Choroid plexus epithelial cell (primary cell): ENCODE results near the gene CD300LG.

Experiments
- DNase-seq: peaks from one replicate; pipeline ENCODE4 v3.0.0-alpha.2; 2010; ENCODE audit warnings: low read depth
- H3K4me3 ChIP-seq: 2 replicates; pipeline ENCODE4 v1.5.1; 2011; ENCODE audit warnings: low read depth, mild to moderate bottlenecking, control low read depth, low read length, moderate library complexity
- CTCF ChIP-seq: conservative IDR thresholded peaks from 2 replicates; pipeline ENCODE4 v1.5.1; 2011; ENCODE audit warnings: low read depth, mild to moderate bottlenecking, control low read depth, inconsistent platforms, low read length, moderate library complexity

Gene CD300LG

GRCh38 chr17:43814714-43815113 is 32.3 kb upstream of the CD300LG start:
- no peak for TF ChIP-seq CTCF
- no peak overlapping the region for H3K4me3 ChIP-seq
- DNase-seq = peak; percentile 91

DNA sequence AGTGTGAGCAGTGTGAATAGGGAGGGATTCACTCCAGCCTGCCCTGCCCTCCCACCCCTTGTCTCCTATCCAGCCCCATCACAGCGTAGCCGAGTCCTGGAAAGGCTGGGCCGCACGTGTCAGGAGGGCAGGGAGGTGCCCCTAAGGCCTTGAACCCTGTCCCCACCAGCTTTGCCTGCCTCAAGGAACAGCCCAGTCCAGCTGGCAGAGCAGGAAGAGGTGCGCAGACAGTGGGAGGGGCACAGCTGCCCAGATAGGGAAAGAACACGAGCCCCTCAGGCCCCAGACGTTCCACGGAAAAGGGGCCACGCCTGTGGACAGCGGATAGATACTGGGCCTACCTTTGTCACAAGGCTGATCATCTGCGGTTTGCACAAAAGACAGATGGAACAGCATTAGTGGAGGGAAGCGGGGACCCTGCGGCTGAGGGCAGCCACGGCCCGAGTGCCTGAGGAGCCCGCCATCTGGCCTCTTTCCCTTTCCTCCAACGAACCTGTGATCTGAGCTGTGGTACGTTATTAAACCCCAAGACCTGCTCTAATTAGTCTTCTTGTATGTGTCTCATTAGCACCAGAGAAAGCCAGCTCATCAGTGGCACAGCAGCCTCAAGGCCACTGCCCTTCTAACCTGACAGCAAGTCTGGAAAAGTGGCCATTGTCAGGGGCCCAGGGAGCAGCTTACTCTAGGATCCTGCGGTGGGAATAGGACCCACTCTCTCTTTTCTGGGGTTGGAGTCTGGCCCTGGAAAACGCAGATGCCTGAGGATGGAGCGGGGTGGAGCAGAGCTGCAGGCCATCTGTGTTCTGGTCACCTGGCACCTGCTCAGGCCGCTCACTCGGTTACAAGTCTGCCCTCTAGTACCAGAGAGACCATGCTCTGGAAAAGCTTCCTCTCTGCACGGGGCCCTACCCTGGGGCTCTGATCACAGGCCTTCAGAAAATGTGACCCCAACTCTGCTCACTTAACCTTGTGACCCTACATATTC is 30.3 kb upstream of the CD300LG start:
- no peak overlapping the region for H3K4me3 ChIP-seq
- no peak for TF ChIP-seq CTCF
- DNase-seq = no peak

DNA sequence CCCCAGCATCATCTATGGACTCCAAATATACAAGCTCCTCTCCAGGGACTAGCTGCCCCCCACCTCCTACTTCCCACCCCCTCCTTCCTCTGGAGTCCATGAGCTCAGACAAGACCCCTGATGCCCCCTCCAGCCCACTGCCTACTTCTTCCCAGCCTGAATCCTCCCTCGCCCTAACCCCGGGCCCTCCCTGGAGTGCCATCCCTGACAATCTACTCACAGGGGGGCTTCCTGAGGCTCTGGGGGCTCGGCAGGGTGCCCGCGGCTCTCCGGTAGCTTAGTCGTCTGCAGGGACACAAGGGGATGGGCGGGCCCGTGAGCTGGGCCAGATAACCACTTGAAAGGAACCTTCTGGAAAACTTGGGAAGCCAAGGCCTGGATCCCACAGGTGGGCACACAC is 29.1 kb upstream of the CD300LG start:
- DNase-seq = no peak
- no peak for TF ChIP-seq CTCF
- no peak overlapping the region for H3K4me3 ChIP-seq

DNA sequence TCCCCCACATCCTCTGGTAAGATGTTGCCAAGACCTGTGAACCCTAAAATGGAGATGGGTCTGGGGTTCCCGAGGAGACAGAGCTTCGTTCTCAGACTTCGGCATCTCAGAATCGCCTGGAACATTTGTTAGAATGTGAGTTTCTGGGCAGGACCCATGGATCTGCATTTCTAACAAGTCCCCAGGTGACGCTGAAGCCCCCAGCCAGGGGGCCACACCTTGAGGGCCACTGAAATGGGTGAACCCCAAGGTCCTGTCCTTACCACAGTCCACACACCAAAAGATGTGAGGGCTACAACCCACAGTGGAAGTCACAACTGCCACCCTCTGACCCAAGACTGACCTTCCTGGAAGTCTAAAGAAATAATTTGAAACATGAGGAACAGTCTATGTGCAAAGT is 28.0 kb upstream of the CD300LG start:
- DNase-seq = no peak
- no peak for TF ChIP-seq CTCF
- H3K4me3 ChIP-seq = no peak overlapping the region

DNA sequence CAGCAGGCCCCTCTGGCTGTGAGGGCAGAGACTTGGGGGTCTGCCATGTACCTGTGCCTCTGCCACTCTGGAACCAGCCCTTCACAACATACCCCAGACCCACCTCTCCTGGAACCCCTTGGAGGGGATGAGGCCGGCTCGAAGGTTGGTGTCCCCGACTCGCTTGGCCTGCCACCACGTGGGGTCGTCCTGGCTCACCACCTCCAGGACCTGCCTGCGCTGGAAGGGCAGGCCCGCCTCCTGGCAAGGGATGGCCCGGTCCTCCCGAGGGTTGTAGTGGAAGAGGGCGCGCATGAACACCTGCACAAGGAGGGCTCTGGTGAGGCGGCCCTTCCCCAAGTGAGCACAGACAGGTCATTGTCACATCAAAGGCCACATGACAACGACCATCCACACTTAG is 26.2 kb upstream of the CD300LG start:
- H3K4me3 ChIP-seq = no peak overlapping the region
- DNase-seq = no peak
- no peak for TF ChIP-seq CTCF

GRCh38 chr17:43822570-43823190 is 24.3 kb upstream of the CD300LG start:
- no peak for TF ChIP-seq CTCF
- DNase-seq = no peak
- no peak overlapping the region for H3K4me3 ChIP-seq
